ENCODE measurements around the gene GYS1.
"Not testable (repeated sequence)": the region's sequence is repeated elsewhere in the genome, so short reads cannot be mapped to it uniquely, and the experiment has no call there.

- TF ChIP-seq POLR2AphosphoS2 (IDR thresholded peaks at IDR 0.05; ENCODE audit: low read depth, low read length); SIX5 (IDR thresholded peaks at IDR 0.05; ENCODE audit: low read depth, low read length, severe bottlenecking); CTCF (IDR thresholded peaks at IDR 0.05 in 2 of 3, conservative IDR thresholded peaks at IDR 0.05 in 1 of 3; ENCODE audit: control insufficient read depth in 2 of 3, extremely low read depth in 1 of 3, insufficient read depth in 1 of 3, low read depth in 3 of 3, low read length in 3 of 3); SMC3 (IDR thresholded peaks at IDR 0.05; ENCODE audit: borderline replicate concordance, low read length); E2F4 (IDR thresholded peaks at IDR 0.05; ENCODE audit: low read depth, low read length); JUNB (IDR thresholded peaks at IDR 0.05); CEBPZ (IDR thresholded peaks at IDR 0.05; ENCODE audit: low read depth, low read length); EGR1 (IDR thresholded peaks at IDR 0.05; ENCODE audit: borderline replicate concordance in 1 of 2, low read depth in 2 of 2, low read length in 2 of 2); REST (IDR thresholded peaks at IDR 0.05; ENCODE audit: low read depth, low read length): not testable (repeated sequence)
Measured at GRCh38 chr19:49042666-49043065, 49.6 kb upstream of the GYS1 start.

Data from GM12878 (cell line).